HG03108 (cell line): ENCODE data around the gene PPP1R1B.
"Not testable (repeated sequence)": the region's sequence is repeated elsewhere in the genome, so short reads cannot be mapped to it uniquely, and the experiment has no call there.

Source experiments
- ATAC-seq: cut with Tn5 transposase; IDR thresholded peaks from one replicate; pipeline ENCODE4 v1.9.1; 2021; ENCODE audit warnings: moderate library complexity; ENCODE audit not compliant: unreplicated experiment

Gene PPP1R1B

GRCh38 chr17:39626171-39627046 is at the start of gene PPP1R1B:
Gene PPP1R1B (plus strand): TSS chr17:39626952. CDS start chr17:39627393, 441 bp downstream.
- no peak for ATAC-seq

- ATAC-seq = no peak
Observed at GRCh38 chr17:39578272-39578671, 48.5 kb upstream of the PPP1R1B start.

GRCh38 chr17:39579318-39580081 is 47.3 kb upstream of the PPP1R1B start:
- ATAC-seq = no peak

- no peak for ATAC-seq
Observed at GRCh38 chr17:39580082-39580468, 46.7 kb upstream of the PPP1R1B start.

- no peak for ATAC-seq
Observed at GRCh38 chr17:39581071-39581758, 45.5 kb upstream of the PPP1R1B start.

GRCh38 chr17:39581759-39582085 is 45.0 kb upstream of the PPP1R1B start:
- ATAC-seq = no peak

- no peak for ATAC-seq
Observed at GRCh38 chr17:39582658-39583057, 44.1 kb upstream of the PPP1R1B start.

GRCh38 chr17:39590180-39590579 is 36.6 kb upstream of the PPP1R1B start:
- ATAC-seq = not testable (repeated sequence)

- ATAC-seq = no peak
Observed at GRCh38 chr17:39591958-39592954, 34.5 kb upstream of the PPP1R1B start.

GRCh38 chr17:39593371-39593770 is 33.4 kb upstream of the PPP1R1B start:
- ATAC-seq = no peak

- no peak for ATAC-seq
Observed at GRCh38 chr17:39595294-39595693, 31.5 kb upstream of the PPP1R1B start.

- ATAC-seq = no peak
Observed at GRCh38 chr17:39595928-39596510, 30.7 kb upstream of the PPP1R1B start.

- no peak for ATAC-seq
Observed at GRCh38 chr17:39596543-39597267, 30.0 kb upstream of the PPP1R1B start.

GRCh38 chr17:39597372-39598046 is 29.2 kb upstream of the PPP1R1B start:
- ATAC-seq = no peak

- no peak for ATAC-seq
Observed at GRCh38 chr17:39598047-39598481, 28.7 kb upstream of the PPP1R1B start.

GRCh38 chr17:39598630-39599003 is 28.1 kb upstream of the PPP1R1B start:
- no peak for ATAC-seq

- no peak for ATAC-seq
Observed at GRCh38 chr17:39599004-39599664, 27.6 kb upstream of the PPP1R1B start.

GRCh38 chr17:39599665-39600231 is 27.0 kb upstream of the PPP1R1B start:
- ATAC-seq = no peak
